HG02763 (cell line): ENCODE results near the gene LRRK1.

Experiments used
- ATAC-seq: cut with Tn5 transposase; IDR thresholded peaks from one replicate; pipeline ENCODE4 v1.9.1; 2021; ENCODE audit warnings: mild to moderate bottlenecking, moderate library complexity; ENCODE audit not compliant: unreplicated experiment

LRRK1 gene

GRCh38 chr15:100890051-100890720, 29.0 kb upstream of the LRRK1 start:
- ATAC-seq, result no peak

- no peak for ATAC-seq
Observed at GRCh38 chr15:100890850-100891249, 28.3 kb upstream of the LRRK1 start.

GRCh38 chr15:100891307-100892012, 27.7 kb upstream of the LRRK1 start:
- ATAC-seq, result no peak

- ATAC-seq, result no peak
Observed at GRCh38 chr15:100892013-100892355, 27.2 kb upstream of the LRRK1 start.

- no peak for ATAC-seq
Observed at GRCh38 chr15:100893261-100893963, 25.7 kb upstream of the LRRK1 start.

- ATAC-seq, result no peak
Observed at GRCh38 chr15:100893964-100894295, 25.2 kb upstream of the LRRK1 start.

- ATAC-seq, result no peak
Observed at GRCh38 chr15:100895721-100896120, 23.4 kb upstream of the LRRK1 start.

GRCh38 chr15:100897221-100898151, 21.7 kb upstream of the LRRK1 start:
- no peak for ATAC-seq

GRCh38 chr15:100898152-100898490, 21.0 kb upstream of the LRRK1 start:
- no peak for ATAC-seq

- ATAC-seq, result no peak
Observed at GRCh38 chr15:100898661-100899462, 20.3 kb upstream of the LRRK1 start.

GRCh38 chr15:100899601-100900000, 19.6 kb upstream of the LRRK1 start:
- no peak for ATAC-seq

GRCh38 chr15:100900136-100900794, 18.9 kb upstream of the LRRK1 start:
- no peak for ATAC-seq

GRCh38 chr15:100900795-100901169, 18.4 kb upstream of the LRRK1 start:
- ATAC-seq, result no peak

GRCh38 chr15:100901296-100901695, 17.9 kb upstream of the LRRK1 start:
- no peak for ATAC-seq

GRCh38 chr15:100901702-100902435, 17.3 kb upstream of the LRRK1 start:
- no peak for ATAC-seq

GRCh38 chr15:100902436-100903167, 16.6 kb upstream of the LRRK1 start:
- ATAC-seq, result no peak

GRCh38 chr15:100903168-100903554, 16.0 kb upstream of the LRRK1 start:
- no peak for ATAC-seq

- ATAC-seq, result no peak
Observed at GRCh38 chr15:100905850-100906249, 13.3 kb upstream of the LRRK1 start.

GRCh38 chr15:100908466-100908865, 10.7 kb upstream of the LRRK1 start:
- ATAC-seq, result no peak
